ENCODE results near the gene SLC26A11.
"Not testable (repeated sequence)": the region's sequence is repeated elsewhere in the genome, so short reads cannot be mapped to it uniquely, and the experiment has no call there.

SLC26A11 gene

GRCh38 chr17:80244871-80245509 lies 24.8 kb downstream of the SLC26A11 start:
- no peak for DNase-seq (ENCODE audit: low read depth)

DNA sequence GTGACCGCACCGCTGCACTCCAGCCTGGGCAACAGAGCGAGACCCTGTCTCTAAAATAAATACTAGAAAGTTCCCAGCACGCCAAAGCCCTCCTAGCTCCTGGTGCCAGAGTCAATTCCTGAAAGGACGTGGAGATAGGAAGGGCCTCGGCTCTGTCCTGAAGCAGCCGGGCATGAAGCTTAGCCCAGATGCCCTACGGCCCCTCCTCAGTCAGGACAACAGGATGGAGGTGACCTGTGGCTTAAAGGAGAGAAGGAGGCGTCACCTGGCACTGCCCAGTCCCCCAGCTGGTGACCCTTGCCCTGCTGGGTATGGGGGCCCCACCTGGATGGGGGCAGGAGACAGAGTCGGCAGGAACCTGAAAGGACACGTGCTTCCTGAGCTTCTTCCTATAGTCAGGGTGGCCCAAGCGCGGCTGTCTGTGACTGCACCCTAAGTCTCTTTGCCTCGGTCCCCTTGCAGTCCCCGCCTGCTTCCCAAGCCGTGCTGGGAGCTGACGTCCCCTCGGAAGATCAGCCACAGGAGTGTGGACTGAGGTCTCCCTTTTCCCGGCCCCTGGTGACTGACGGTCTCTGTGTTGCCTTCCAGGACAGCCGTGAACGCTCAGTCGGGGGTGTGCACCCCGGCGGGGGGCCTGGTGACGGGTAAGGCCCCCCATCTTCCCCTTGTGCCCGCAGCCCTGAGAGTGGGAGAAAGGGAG lies 25.5 kb downstream of the SLC26A11 start:
- no peak for DNase-seq (ENCODE audit: low read depth)

- DNase-seq (ENCODE audit: low read depth): no peak
Measured at GRCh38 chr17:80246266-80246681, 26.0 kb downstream of the SLC26A11 start.

DNA sequence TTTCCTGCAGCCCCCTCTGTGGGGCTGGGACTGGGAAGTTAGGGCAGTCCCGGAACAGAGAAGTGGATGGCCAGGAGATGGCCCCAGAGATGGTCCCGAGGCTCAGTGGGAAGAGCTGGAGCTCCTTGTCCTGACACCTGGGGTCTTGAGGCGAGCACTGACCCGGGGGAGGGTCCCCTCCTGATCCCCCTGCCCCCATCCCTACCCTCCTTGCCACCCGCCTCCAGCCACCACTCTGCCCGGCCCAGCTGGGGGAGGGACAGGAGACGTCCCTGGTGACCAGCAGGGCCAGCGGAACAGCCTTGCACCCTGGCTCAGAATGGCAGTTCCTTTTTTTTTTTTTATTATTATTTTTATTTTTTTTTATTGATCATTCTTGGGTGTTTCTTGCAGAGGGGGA lies 26.5 kb downstream of the SLC26A11 start:
- no peak for DNase-seq (ENCODE audit: low read depth)

GRCh38 chr17:80247561-80247960 lies 27.3 kb downstream of the SLC26A11 start:
- DNase-seq (ENCODE audit: low read depth): no peak

- no peak for DNase-seq (ENCODE audit: low read depth)
Measured at GRCh38 chr17:80248001-80248893, 28.0 kb downstream of the SLC26A11 start.

- DNase-seq (ENCODE audit: low read depth): no peak
Measured at GRCh38 chr17:80248894-80249710, 28.9 kb downstream of the SLC26A11 start.

- DNase-seq (ENCODE audit: low read depth): no peak
Measured at GRCh38 chr17:80251966-80252365, 31.7 kb downstream of the SLC26A11 start.

DNA sequence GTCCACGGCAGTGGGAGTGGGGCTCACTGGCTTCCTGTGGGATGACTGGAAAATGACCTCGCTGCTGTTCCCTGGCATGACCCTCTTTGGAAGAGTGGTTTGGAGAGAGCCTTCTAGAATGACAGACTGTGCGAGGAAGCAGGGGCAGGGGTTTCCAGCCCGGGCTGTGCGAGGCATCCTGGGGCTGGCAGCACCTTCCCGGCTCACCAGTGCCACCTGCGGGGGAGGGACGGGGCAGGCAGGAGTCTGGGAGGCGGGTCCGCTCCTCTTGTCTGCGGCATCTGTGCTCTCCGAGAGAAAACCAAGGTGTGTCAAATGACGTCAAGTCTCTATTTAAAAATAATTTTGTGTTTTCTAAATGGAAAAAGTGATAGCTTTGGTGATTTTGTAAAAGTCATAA lies 32.6 kb downstream of the SLC26A11 start:
- peak; percentile 72 for DNase-seq (ENCODE audit: low read depth)

DNA sequence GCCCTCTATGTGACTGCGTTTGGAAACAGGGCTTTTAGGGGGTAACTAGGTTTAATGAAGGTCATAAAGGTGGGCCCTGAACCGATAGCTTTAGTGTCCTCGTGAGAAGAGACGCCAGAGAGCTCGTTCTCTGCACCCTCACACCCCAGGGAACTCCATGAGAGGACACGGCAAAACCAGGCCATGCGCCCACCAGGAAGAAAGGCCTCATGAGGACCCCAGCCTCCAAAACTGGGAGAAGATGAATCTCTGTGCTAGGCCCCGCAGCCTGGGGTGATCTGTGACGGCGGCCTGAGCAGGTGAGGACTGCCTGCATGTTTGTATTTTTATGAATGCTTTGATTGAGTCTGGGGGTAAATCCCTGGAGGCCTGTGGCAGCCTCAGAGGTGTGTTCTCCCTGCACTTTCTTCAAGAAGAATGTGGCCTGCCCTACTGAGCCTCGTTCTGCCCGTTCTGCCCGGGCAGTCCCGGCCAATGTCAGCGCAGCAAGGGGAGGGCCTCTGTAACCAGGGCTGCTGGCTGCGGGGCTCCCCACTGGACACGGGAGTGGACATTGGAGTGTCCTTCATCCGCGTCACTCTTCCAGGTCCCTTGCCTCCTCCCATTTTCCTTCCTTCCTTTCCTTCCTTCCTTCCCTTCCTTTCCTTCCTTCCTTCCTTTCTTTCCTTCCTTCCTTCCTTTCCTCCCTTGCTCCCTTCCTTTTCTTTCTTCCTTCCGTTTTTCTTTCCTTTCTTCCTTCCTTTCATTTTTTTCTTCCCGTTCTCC lies 33.6 kb downstream of the SLC26A11 start:
- no peak for DNase-seq (ENCODE audit: low read depth)

DNA sequence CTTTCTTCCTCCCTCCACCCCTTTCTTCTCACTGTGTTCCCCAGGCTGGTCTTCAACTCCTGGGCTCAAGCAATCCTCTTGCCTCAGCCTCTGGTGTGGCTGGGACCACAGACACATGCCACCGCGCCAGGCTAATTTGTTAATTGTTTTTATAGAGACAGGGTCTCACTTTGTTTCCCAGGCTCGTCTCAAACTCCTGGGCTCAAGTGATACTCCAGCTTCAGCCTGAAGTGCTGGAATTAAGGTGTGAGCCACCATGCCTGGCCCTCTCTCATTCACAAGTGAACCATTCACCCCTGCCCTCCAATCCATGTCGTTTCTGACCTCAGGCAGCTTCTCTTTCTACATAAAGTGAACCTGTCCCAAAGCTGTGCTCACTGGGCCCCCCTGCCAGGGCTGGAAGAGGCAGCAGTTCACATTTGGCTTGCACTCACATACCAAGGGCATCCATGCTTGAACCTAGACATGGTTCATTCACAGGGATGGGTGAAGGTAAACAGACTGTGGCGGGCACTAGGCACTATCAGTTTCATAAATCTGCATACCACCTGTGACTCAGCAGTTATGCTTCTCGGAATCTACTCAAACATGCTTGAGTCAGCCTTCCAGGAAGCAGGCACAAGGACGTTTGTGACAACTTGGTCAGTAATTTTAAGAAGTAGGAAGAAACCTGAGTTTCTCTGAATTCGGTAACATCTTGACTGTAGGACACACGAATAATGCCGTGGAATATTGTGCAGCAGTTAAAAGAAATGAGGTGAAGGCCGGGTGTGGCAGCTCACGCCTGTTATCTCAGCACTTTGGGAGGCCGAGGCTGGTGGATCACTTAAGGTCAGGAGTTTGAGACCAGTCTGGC lies 34.4 kb downstream of the SLC26A11 start:
- no peak for DNase-seq (ENCODE audit: low read depth)

- no peak for DNase-seq (ENCODE audit: low read depth)
Measured at GRCh38 chr17:80256034-80256350, 35.8 kb downstream of the SLC26A11 start.

GRCh38 chr17:80257716-80258213 lies 37.5 kb downstream of the SLC26A11 start:
- no peak for DNase-seq (ENCODE audit: low read depth)

- not testable (repeated sequence) for DNase-seq (ENCODE audit: low read depth)
Measured at GRCh38 chr17:80258296-80258695, 38.1 kb downstream of the SLC26A11 start.

GRCh38 chr17:80259457-80260068 lies 39.3 kb downstream of the SLC26A11 start:
- DNase-seq (ENCODE audit: low read depth): no peak

DNA sequence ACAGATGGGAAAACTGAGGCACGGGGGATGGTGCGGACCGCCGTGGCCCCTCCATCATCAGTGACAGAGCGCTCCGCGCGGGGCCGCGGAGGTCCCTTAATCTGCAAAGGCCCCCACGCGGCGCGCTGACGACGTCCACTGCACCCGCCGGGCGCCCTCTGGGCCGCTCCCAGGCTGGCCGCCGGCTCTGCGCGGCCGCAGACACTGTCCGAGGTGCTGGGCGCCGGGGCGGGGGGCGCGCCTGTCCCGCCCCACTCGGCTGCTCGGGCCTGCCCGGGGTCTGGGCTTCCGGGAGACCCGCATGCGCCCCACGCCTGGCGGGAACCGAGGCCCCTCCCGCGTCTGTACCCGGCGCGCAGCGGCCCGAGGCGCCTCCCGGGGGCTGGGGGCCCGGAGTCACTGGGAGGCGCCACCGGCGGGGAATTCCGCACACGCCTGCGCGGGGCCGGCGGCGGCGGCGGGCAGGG lies 39.9 kb downstream of the SLC26A11 start:
- no peak for DNase-seq (ENCODE audit: low read depth)

DNA sequence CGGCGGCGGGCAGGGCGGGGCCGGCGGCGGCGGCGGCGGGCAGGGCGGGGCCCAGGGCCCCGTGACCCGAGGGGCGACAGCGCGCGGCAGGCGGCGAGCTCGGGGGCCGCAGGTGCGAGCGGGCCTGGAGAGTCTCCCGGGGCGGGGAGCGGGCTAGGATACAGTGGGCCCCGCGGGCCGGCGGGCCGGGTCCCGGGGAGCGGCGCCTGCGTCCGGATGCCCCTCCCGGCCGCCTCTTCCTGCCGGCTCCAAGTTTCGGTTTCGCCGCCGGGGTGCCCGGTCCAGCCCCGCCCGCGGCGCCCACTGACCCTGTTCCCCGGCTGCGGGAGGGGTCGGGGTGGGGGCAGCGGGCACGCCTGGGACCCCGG lies 40.5 kb downstream of the SLC26A11 start, which contains the start of gene RNF213:
Gene RNF213, plus strand, starts transcription at position 62 of the 368 bp plus-strand sequence. CDS start 2,830 bp downstream, outside the sequence.
- DNase-seq (ENCODE audit: low read depth): no peak

- no peak for DNase-seq (ENCODE audit: low read depth)
Measured at GRCh38 chr17:80261159-80261894, 41.1 kb downstream of the SLC26A11 start.

DNA sequence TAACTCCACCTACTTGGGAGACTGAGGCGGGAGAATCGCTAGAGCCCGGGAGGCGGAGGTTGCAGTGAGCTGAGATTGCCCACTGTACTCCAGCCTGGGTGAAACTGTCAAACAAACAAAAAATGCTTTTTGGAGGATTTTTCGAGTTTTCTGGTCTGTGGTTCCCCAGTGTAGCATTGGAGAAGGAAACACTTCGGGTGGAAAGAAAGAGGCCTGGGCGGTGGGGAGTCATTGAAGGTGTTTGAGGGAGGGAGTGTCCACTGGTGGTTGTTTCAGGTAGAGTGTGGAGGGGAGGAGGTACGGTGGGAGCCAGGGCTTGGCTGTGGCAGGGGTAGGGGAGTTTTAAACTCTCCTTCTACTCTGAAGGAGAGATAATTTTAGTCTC lies 41.7 kb downstream of the SLC26A11 start:
- no peak for DNase-seq (ENCODE audit: low read depth)
